NCI-H2081 (cell line): ENCODE results near the gene SPEN.

Experiments used
- DNase-seq, 2 experiments: peaks; one replicate each; lab custom pipeline; 2025; lab: John Stamatoyannopoulos, UW

SPEN gene

DNA sequence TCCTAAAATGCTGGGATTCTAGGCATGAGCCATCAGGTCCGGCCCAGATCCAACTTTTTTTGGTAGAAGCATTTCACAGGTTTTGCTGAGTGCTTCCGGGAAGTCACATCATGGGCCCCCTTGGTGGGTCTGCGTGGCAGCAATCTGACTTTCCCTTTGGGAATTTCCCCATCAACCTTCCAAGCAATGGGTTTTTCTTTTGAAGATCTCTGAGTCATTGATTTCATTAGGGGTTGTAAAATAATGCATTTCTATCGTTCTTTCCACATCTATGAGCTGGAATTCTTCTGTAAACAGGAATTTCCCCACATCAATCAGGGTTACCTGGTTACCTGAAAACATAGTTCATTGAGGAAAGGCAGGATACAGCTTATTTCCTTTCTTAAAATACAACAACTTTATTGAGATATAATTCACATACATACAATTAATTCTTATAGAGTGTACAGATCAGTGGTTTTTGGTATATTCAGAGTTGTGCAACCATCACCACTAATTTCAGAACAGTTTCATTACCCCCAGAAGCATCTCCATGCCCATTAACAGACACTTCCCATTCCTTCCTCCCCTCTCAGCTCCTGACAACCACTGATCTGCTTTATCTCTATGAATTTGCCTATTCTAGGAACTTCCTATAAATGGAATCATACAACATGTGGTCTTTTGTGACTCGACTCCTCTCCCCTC, 138.2 kb downstream of the SPEN start:
- no peak for DNase-seq

DNA sequence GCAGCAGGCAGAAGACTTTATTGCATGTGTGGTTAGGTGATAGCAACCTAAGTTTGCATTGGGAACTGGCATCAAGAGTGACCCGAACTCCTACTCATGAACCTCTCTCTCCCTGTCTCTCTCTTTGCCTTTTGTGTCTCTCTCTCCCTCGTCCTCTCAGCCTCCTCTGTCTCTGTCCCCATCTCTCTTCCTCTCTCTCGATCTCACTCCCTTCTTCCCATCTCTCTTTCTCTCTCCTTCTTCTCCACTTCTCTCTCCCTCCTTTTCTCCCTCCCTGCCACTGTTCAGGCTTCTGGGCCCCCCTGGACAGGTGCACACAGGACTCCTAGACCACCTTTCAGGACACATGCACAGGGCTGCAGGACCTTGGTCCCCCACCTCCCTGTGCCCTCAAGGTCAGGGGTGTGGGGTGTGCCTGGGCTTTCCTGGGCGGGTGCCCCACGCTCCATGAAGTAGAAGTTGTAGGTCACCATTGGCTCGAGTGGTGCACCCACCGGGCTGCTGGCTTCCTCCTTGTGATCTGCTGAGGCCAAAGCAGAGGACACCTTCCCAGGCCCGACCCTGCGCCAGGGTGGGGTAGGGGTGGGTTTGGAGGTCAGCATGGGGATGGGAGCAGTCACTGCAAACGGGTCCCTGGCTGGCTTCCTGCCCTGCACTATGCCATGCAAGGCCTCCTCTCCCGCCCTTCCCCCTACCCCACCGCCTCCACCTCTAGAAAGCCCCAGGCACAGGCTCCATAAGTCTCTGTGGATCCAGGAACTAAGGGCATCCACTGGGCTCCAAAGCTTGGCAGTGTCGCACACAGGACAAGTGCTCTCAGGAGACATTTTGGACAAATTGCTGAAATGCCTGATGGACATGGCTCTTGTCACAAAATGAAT, 141.6 kb downstream of the SPEN start:
- DNase-seq = no peak

DNA sequence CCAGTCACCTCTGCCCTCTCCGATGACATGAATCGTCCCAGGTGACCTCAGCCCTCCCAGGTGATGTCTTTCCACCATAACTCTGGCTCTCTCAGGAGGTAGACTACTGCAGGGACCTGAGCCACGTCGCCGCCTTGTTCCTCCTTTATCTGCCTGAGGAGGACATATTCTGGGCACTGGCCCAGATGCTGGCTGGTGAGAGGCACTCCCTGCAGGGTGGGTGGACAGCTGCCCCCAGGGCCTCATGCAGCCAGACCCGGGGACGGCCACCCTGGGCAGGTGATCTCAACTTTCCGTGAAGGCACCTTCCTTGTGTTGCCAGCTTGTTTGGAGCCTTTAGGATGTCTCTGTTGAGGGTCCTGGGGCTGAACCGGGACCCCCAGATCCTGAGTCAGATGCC, 142.3 kb downstream of the SPEN start:
- no peak for DNase-seq
